Tibial nerve (tissue), 4 donors: ENCODE results near the gene OR51E1. TPM values are rescaled to one million over a fixed set of nuclear protein-coding genes. Genes with fewer than 3 reads are reported as not detected.

Experiments used
- DNase-seq, 2 donors: peaks; one replicate each; pipeline ENCODE4 v3.0.0-alpha.2; 2019; ENCODE audit warnings: low spot score in 2 of 2
- H3K27ac ChIP-seq, 4 donors: fragments of 200-600 bp; sonication (generic) in 3 of 4; one replicate each; pipeline ENCODE4 v1.5.1; 2017 to 2019; ENCODE audit warnings: mild to moderate bottlenecking in 1 of 4
- H3K27me3 ChIP-seq, 2 donors: fragments of 200-600 bp; sonication (generic) in 1 of 2; one replicate each; pipeline versions ENCODE4 v1.5.1 to v1.6.0; 2017 to 2019
- H3K36me3 ChIP-seq, 3 donors: fragments of 200-600 bp; sonication (generic); one replicate each; pipeline ENCODE4 v1.5.1; 2018 to 2019
- H3K4me1 ChIP-seq, 4 donors: fragments of 200-600 bp; sonication (generic) in 3 of 4; one replicate each; pipeline ENCODE4 v1.5.1; 2017 to 2019
- H3K4me3 ChIP-seq, 4 donors: fragments of 200-600 bp; sonication (generic) in 3 of 4; one replicate each; pipeline ENCODE4 v1.5.1; 2017 to 2019; ENCODE audit warnings: mild to moderate bottlenecking in 1 of 4, moderate library complexity in 1 of 4
- H3K9me3 ChIP-seq, 4 donors: fragments of 200-600 bp; sonication (generic) in 3 of 4; one replicate each; pipeline ENCODE4 v1.5.1; 2017 to 2019
- CTCF ChIP-seq, 5 experiments: fragments of 200-600 bp in 3 of 5; fragments of 450-650 bp in 2 of 5; sonication (generic) in 3 of 5; IDR thresholded peaks; one replicate each; pipeline ENCODE4 v1.5.1; 2016 to 2019; ENCODE audit warnings: antibody characterized with exemption in 5 of 5, mild to moderate bottlenecking in 3 of 5, moderate library complexity in 2 of 5
- EP300 ChIP-seq, 2 donors: sonication (generic); formaldehyde crosslinking; IDR thresholded peaks; one replicate each; pipeline ENCODE4 v1.6.1; 2017; ENCODE audit warnings: antibody characterized with exemption in 2 of 2, mild to moderate bottlenecking in 1 of 2
- POLR2A ChIP-seq, 2 donors: fragments of 450-650 bp; IDR thresholded peaks; one replicate each; pipeline ENCODE4 v1.6.1; 2017; ENCODE audit warnings: antibody characterized with exemption in 2 of 2, mild to moderate bottlenecking in 2 of 2, moderate library complexity in 2 of 2
- WGBS, 2 donors: methylation state at CpG; one replicate each; pipeline ENCODE4 v1.1.5; 2018; 5-methylcytosine and 5-hydroxymethylcytosine counted together
- total RNA-seq, 4 donors: library from RNA; depleted of rRNA; stranded (reverse); fragments of >200 nt; gene quantifications; one replicate each; pipeline ENCODE4 v1.1.0, GENCODE V29; 2016

The OR51E1 gene
- total RNA-seq, 4 donors from 2014 or later = 0.21 to 0.39 (median 0.26) TPM

- TF ChIP-seq POLR2A (IDR thresholded peaks at IDR 0.05) = no peak
- no peaks in the 10 kb centered on the region for H3K4me1 ChIP-seq
- DNase-seq = no peak
- H3K27me3 ChIP-seq = no peaks in the 10 kb centered on the region
- no peak overlapping the region for H3K4me3 ChIP-seq
- no peaks in the 10 kb centered on the region for H3K36me3 ChIP-seq
- no peaks in the 10 kb centered on the region for H3K9me3 ChIP-seq
- H3K27ac ChIP-seq = no peak overlapping the region
- 70 to 76% methylated on average over 2 of the region's 2 CpGs for WGBS, 2 donors
These were observed 34.2 kb downstream of the OR51E1 start for GRCh38 chr11:4677948-4678347.

GRCh38 chr11:4680341-4680740 lies 36.6 kb downstream of the OR51E1 start:
- no peaks in the 10 kb centered on the region for H3K9me3 ChIP-seq
- no peaks in the 10 kb centered on the region for H3K4me1 ChIP-seq
- no peaks in the 10 kb centered on the region for H3K27me3 ChIP-seq
- H3K27ac ChIP-seq = no peak overlapping the region
- H3K4me3 ChIP-seq = no peak overlapping the region
- DNase-seq = no peak
- 37 to 45% methylated on average over 3 of the region's 3 CpGs for WGBS, 2 donors
- TF ChIP-seq EP300 (IDR thresholded peaks at IDR 0.05) (no peak), POLR2A (IDR thresholded peaks at IDR 0.05) (no peak), CTCF (IDR thresholded peaks at IDR 0.05) (no peak)
- H3K36me3 ChIP-seq = no peaks in the 10 kb centered on the region

- no peak for TF ChIP-seq POLR2A (IDR thresholded peaks at IDR 0.05)
- TF ChIP-seq CTCF (IDR thresholded peaks at IDR 0.05) = no peak
- no peak for TF ChIP-seq EP300 (IDR thresholded peaks at IDR 0.05)
- Histone ChIP-seq H3K36me3 (no peaks in the 10 kb centered on the region), H3K9me3 (no peaks in the 10 kb centered on the region), H3K27me3 (no peaks in the 10 kb centered on the region), H3K27ac (no peak overlapping the region), H3K4me1 (no peaks in the 10 kb centered on the region), H3K4me3 (no peak overlapping the region)
- no peak for DNase-seq
- 65 to 75% methylated on average over 2 of the region's 2 CpGs for WGBS, 2 donors
These were observed 39.0 kb downstream of the OR51E1 start for GRCh38 chr11:4682623-4683419.

GRCh38 chr11:4684631-4685285 lies 41.0 kb downstream of the OR51E1 start:
- no peak for TF ChIP-seq POLR2A (IDR thresholded peaks at IDR 0.05)
- TF ChIP-seq CTCF (IDR thresholded peaks at IDR 0.05) = no peak
- no peak for TF ChIP-seq EP300 (IDR thresholded peaks at IDR 0.05)
- Histone ChIP-seq H3K4me1 (no peaks in the 10 kb centered on the region), H3K36me3 (no peaks in the 10 kb centered on the region), H3K27me3 (no peaks in the 10 kb centered on the region), H3K27ac (no peak overlapping the region), H3K4me3 (no peak overlapping the region), H3K9me3 (no peaks in the 10 kb centered on the region)
- 86 to 88% methylated on average over 3 of the region's 3 CpGs for WGBS, 2 donors
- DNase-seq = no peak

- no peak overlapping the region for H3K4me3 ChIP-seq
- DNase-seq = no peak
- no peaks in the 10 kb centered on the region for H3K27me3 ChIP-seq
- 13 to 15% methylated on average over 1 of the region's 1 CpG for WGBS, 2 donors
- H3K4me1 ChIP-seq = peaks cover 0 to 3% (median 0%) of the 10 kb centered on the region in 4 donors
- H3K36me3 ChIP-seq = no peaks in the 10 kb centered on the region
- no peaks in the 10 kb centered on the region for H3K9me3 ChIP-seq
- no peak for TF ChIP-seq POLR2A (IDR thresholded peaks at IDR 0.05)
- no peak for TF ChIP-seq CTCF (IDR thresholded peaks at IDR 0.05)
- no peak for TF ChIP-seq EP300 (IDR thresholded peaks at IDR 0.05)
- H3K27ac ChIP-seq = no peak overlapping the region
These were observed 51.7 kb downstream of the OR51E1 start for GRCh38 chr11:4695442-4695841.
